SHP77 (cell line): ENCODE measurements around the gene ZBTB7B.
"Not testable (repeated sequence)": the region's sequence is repeated elsewhere in the genome, so short reads cannot be mapped to it uniquely, and the experiment has no call there.

ENCODE experiments used
- DNase-seq, 2 experiments: peaks; one replicate each; lab custom pipeline; 2025; lab: John Stamatoyannopoulos, UW

ZBTB7B gene

DNA sequence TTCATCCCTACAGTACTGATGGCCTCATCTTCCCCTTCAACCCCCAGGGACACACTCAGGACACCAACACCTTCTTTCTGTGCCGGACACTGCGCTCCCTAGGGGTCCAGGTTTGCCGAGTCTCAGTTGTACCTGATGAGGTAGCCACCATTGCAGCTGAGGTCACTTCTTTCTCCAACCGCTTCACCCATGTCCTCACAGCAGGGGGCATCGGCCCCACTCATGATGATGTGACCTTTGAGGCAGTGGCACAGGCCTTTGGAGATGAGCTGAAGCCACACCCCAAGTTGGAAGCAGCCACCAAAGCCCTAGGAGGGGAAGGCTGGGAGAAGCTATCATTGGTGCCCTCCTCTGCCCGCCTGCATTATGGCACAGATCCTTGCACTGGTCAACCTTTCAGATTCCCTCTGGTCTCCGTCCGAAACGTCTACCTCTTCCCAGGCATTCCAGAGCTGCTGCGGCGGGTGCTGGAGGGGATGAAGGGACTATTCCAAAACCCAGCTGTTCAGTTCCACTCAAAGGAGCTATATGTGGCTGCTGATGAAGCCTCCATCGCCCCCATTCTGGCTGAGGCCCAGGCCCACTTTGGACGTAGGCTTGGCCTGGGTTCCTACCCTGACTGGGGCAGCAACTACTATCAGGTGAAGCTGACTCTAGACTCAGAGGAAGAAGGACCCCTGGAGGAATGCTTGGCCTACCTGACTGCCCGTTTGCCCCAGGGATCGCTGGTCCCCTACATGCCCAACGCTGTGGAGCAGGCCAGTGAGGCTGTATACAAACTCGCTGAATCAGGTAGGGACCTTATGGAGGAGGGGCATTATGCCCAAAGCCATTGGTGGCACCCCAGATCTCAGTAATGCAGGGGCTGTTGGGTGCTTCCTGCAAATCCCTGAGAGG is 14.3 kb upstream of the ZBTB7B start:
- no peak for DNase-seq

- DNase-seq: no peak
Observed at GRCh38 chr1:154989195-154989860, 13.3 kb upstream of the ZBTB7B start.

DNA sequence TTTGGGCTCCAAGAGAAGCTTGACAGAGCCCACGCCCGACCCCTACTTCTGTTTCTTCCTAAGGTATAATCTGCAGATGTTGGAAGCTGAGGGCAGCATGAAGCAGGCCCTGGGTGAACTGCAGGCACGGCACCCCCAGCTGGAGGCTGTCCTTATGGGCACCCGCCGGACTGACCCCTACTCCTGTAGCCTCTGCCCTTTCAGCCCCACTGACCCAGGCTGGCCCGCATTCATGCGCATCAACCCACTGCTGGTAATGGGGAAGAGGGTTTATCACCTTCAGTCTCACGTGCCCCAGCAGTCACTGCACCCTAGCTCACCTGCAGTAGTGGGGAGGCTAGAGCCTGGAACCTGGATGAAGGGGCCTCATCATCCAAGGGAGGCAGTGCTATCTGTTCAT is 12.3 kb upstream of the ZBTB7B start:
- no peak for DNase-seq

DNA sequence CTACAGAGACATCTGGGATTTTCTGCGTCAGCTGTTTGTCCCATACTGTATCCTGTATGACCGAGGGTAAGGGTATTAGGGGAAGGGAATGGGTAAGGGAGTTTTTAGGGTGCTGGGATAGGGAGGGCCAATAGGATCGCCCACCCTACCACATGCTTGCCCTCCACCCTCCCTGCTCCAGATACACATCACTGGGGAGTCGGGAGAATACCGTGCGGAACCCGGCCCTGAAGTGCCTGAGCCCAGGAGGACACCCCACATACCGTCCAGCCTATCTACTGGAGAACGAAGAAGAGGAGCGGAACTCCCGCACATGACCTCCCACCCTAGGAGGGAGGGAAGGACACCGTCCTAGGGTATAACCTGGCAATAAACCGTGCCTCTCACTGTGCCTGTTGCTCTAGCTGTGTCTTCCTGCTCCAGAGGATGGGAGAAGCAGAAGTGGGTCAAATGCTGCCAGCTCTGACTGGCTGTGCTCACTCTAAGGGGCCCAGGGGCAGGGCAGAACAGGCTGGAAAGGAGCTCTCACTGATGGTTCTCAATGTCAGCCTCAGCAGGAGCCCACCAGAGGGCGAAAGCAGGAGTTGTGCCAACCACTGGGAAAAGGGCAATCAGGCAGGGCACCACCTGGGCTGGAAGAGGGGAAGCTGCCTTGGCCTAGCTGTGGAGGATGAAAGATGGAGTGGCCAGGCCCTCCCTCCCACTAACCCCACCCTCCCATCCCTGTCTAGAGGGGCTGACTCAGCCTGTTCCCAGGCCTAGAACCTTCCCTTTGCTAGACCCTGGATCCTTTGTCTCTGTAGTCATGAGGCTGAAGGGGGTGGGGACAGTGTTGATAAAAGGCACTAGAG is 9.7 kb upstream of the ZBTB7B start:
- DNase-seq: peak; percentile 54 to 76

DNA sequence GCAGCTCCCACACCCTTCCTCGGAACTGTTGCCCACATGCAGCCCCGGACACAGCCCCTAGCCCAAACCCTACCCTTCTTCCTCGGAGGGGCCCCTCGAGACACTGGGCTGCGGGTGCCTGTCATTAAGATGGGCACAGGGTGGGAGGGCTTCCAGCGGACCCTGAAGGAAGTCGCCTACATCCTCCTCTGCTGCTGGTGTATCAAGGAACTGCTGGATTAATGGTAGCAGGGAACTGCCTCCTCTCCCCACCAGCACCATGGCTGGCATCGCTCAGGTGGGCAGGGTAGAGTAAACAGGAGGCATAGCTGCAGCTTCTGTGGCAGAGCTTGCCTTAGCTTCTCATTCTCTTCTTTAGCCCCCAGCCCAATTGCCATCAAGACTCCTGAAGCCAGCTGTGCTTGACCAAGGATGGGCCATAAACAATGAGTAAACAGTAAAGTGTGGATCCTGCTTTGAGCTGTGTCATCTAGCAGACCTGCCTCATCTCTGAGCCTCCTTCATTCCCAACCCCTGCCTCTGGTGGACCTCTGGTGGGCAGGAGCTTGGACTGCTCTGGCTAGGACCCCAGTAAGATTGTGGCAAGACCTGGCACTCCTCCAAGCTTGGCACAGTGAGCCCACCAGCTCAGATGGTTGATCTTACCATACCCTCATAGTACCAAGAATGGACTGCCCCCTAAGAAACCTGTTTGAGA is 8.9 kb upstream of the ZBTB7B start, which contains the start of gene LENEP:
Gene LENEP, plus strand, starts transcription at position 15 of the 697 bp plus-strand sequence. Its CDS starts 22 bp downstream, at position 37.
- no peak for DNase-seq

GRCh38 chr1:154994269-154994587 is 8.4 kb upstream of the ZBTB7B start:
- no peak for DNase-seq

GRCh38 chr1:154994591-154994990 is 8.0 kb upstream of the ZBTB7B start:
- DNase-seq: no peak

- not testable (repeated sequence) for DNase-seq
Observed at GRCh38 chr1:154995301-154995983, 7.2 kb upstream of the ZBTB7B start.

GRCh38 chr1:154996966-154997701 is 5.5 kb upstream of the ZBTB7B start:
- no peak for DNase-seq

GRCh38 chr1:154998201-154998780 is 4.3 kb upstream of the ZBTB7B start:
- no peak for DNase-seq

GRCh38 chr1:154998818-154999570 is 3.6 kb upstream of the ZBTB7B start:
- peak; percentile 87 to 89 for DNase-seq

- peak; percentile 56 to 68 for DNase-seq
Observed at GRCh38 chr1:154999571-155000410, 2.8 kb upstream of the ZBTB7B start.

GRCh38 chr1:155000411-155000725 is 2.2 kb upstream of the ZBTB7B start:
- no peak for DNase-seq

DNA sequence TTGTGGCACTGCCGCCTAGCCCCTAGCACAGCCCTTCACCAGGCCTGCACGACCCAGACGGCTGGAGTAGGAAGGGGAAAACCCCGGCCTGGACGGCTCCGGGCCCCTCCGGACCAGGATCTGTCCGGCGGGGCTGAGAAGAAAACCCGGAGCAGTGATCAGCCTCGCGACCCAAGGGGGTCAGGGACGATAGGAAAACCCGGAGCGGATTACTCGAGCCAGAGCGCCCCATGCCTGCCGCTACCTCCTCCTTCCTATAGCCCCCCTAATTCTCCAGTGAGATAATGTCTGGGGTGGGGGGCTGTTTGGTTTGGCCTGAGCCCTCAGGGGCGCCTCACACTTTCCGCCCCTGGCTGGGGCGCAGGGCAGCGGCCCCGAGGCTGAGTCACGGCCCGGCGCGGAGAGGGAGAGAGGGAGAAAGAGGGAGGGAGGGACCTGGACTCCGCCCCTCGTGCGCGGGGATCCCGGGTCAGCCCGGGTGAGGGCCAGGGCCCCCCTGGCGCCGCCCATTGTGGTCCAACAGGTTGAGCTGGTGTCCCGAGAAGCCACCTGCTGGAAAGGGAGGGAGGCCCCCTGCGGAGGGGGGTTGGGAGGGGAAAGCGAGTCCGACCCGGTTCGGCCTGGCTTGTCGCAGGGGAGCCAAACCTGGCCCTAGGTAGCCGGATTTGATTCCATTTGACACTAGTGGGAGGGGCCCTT is 1.7 kb upstream of the ZBTB7B start:
- DNase-seq: peak; percentile 95

GRCh38 chr1:155001425-155001674 is 1.3 kb upstream of the ZBTB7B start:
- DNase-seq: no peak

- peak; percentile 100 for DNase-seq
Observed at GRCh38 chr1:155001675-155002463, 733 bp upstream of the ZBTB7B start.

DNA sequence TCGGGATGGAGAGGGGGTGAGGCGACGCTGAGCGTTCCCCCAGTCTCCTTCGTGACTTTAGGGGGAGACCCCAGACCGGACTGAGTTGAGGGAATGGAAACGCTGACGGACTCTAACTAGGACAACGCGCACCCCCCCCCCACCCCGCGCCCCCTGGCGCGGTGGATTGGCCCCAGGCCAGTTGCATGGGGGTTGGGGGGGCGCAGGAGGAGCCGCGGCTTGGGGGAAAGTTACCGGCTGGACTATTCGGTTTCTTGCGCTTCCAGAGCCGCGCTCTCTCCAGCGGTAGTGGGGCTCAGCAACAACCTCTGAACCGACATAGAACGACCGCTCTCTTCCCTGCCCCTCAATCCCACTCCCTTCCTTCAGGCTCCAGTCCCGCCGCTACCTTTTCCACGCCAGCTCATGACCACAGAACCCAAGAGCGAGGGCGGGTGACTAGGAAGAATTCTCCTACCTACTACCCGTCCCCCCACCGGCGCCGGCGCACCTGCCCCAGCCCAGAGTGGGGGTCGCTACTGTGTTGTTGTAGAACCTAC is 694 bp downstream of the ZBTB7B start:
- DNase-seq: peak; percentile 52 to 67
